Gastroesophageal sphincter (tissue), 4 donors: ENCODE measurements around the gene ZNRD2. TPM values are rescaled to one million over a fixed set of nuclear protein-coding genes. Genes with fewer than 3 reads are reported as not detected.

Source experiments
- ATAC-seq: fragments of 150-250 bp; one replicate; pipeline ENCODE4 v1.9.1; 2016; ENCODE audit warnings: mild to moderate bottlenecking, moderate library complexity
- H3K27ac ChIP-seq, 4 donors: fragments of 200-600 bp; sonication (generic) in 3 of 4; 1 replicate in 3 of 4; 2 replicates in 1 of 4; pipeline ENCODE4 v1.5.1; 2016 to 2019
- H3K27me3 ChIP-seq: fragments of 200-600 bp; sonication (generic); one replicate; pipeline ENCODE4 v1.5.1; 2019
- H3K36me3 ChIP-seq, 2 donors: fragments of 200-600 bp; sonication (generic); one replicate each; pipeline ENCODE4 v1.5.1; 2019; ENCODE audit warnings: control low read depth in 1 of 2
- H3K4me1 ChIP-seq, 3 donors: fragments of 200-600 bp; sonication (generic); 1 replicate in 2 of 3; 2 replicates in 1 of 3; pipeline ENCODE4 v1.5.1; 2016 to 2019; ENCODE audit warnings: control low read depth in 2 of 3
- H3K4me3 ChIP-seq, 2 donors: fragments of 200-600 bp; sonication (generic); one replicate each; pipeline ENCODE4 v1.5.1; 2019; ENCODE audit warnings: mild to moderate bottlenecking in 1 of 2, moderate library complexity in 1 of 2
- H3K9me3 ChIP-seq, 3 donors: fragments of 200-600 bp; sonication (generic); one replicate each; pipeline ENCODE4 v1.5.1; 2017 to 2019; ENCODE audit warnings: control low read depth in 2 of 3
- EP300 ChIP-seq: sonication (generic); formaldehyde crosslinking; IDR thresholded peaks from one replicate; pipeline ENCODE4 v1.6.1; 2017; ENCODE audit warnings: antibody characterized with exemption, mild to moderate bottlenecking
- POLR2A ChIP-seq, 2 donors: fragments of 450-650 bp; IDR thresholded peaks; one replicate each; pipeline ENCODE4 v1.6.1; 2017; ENCODE audit warnings: antibody characterized with exemption in 2 of 2, mild to moderate bottlenecking in 2 of 2, moderate library complexity in 1 of 2
- POLR2AphosphoS5 ChIP-seq: sonication (generic); formaldehyde crosslinking; IDR thresholded peaks from one replicate; pipeline ENCODE4 v1.6.1; 2017; ENCODE audit warnings: antibody characterized with exemption
- WGBS, 2 donors: methylation state at CpG; one replicate each; pipeline ENCODE4 v1.1.5; 2018; ENCODE audit warnings: low coverage in 1 of 2; 5-methylcytosine and 5-hydroxymethylcytosine counted together
- total RNA-seq, 4 donors: library from RNA; depleted of rRNA; stranded (reverse); fragments of >200 nt; gene quantifications; one replicate each; pipeline ENCODE4 v1.1.0, GENCODE V29; 2016
- TF ChIP-seq, protein P1 (sequence below), 4 experiments: fragments of 200-600 bp in 2 of 4; fragments of 450-650 bp in 2 of 4; sonication (generic) in 1 of 4; IDR thresholded peaks; one replicate each; pipeline ENCODE4 v1.5.1; 2017 to 2019; ENCODE audit warnings: antibody characterized with exemption in 4 of 4, mild to moderate bottlenecking in 2 of 4, moderate library complexity in 2 of 4

Gene ZNRD2
- total RNA-seq, 4 donors from 2014 or later = 38.4 to 73.5 (median 43.5) TPM

DNA sequence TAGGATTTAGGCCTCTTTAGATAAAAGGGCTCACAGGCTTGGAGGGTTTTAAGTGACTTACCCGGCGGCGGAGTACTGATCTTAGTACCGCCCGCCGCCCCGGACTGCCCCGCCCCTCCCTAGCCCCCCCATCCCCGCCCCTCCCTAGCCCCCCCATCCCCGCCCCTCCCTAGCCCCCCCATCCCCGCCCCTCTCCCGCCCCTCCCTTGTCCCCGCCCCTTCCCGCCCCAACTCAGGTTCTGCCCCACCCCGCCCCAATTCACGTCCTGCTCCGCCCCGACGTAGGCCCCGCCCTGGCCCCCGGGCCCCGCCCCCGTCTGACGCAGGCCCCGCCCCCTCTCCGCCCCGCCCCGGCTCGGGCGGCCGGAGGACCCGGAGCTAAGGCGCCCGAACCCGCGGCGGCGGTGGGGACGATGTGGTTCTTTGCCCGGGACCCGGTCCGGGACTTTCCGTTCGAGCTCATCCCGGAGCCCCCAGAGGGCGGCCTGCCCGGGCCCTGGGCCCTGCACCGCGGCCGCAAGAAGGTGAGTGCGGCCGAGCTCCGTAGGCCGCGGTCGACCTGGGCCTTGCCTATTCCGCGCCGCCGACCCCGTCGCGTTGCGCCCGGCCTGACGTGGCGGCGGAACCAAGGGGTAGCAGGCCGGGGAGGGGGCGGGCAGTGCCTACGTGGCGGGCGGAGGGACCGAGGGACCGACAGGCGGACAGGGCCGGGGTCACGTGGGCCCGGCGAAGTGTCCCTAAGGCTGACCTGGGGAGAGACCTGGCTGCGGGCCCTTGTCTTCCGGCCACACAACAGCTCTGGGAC, 45.3 kb upstream of the ZNRD2 start, which contains the start of gene SCYL1:
SCYL1 (plus strand) TSS at position 343 of the 805 bp plus-strand sequence; CDS start at position 414, 71 bp downstream.
- H3K27ac ChIP-seq = peak within 1 kb of the TSS; percentile 76 to 93 (median 91)
- WGBS, 2 donors = 0 to 3% methylated on average over 4 of the region's 82 CpGs
- peak within 1 kb of the TSS; percentile 85 to 99 for H3K4me3 ChIP-seq
- H3K4me1 ChIP-seq = peaks cover 3 to 52% (median 14%) of the 10 kb centered on the region in 3 donors
- H3K27me3 ChIP-seq = no peaks in the 10 kb centered on the region
- peaks cover 0 to 40% of the 10 kb centered on the region in 2 donors for H3K36me3 ChIP-seq
- TF ChIP-seq POLR2A (IDR thresholded peaks at IDR 0.05) = peak; percentile 68 to 73
- TF ChIP-seq POLR2AphosphoS5 = peak; percentile 75
- TF ChIP-seq, protein P1, sequence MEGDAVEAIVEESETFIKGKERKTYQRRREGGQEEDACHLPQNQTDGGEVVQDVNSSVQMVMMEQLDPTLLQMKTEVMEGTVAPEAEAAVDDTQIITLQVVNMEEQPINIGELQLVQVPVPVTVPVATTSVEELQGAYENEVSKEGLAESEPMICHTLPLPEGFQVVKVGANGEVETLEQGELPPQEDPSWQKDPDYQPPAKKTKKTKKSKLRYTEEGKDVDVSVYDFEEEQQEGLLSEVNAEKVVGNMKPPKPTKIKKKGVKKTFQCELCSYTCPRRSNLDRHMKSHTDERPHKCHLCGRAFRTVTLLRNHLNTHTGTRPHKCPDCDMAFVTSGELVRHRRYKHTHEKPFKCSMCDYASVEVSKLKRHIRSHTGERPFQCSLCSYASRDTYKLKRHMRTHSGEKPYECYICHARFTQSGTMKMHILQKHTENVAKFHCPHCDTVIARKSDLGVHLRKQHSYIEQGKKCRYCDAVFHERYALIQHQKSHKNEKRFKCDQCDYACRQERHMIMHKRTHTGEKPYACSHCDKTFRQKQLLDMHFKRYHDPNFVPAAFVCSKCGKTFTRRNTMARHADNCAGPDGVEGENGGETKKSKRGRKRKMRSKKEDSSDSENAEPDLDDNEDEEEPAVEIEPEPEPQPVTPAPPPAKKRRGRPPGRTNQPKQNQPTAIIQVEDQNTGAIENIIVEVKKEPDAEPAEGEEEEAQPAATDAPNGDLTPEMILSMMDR (IDR thresholded peaks at IDR 0.05) = no peak
- TF ChIP-seq EP300 = no peak
- no peaks in the 10 kb centered on the region for H3K9me3 ChIP-seq
- ATAC-seq = peak; percentile 85

DNA sequence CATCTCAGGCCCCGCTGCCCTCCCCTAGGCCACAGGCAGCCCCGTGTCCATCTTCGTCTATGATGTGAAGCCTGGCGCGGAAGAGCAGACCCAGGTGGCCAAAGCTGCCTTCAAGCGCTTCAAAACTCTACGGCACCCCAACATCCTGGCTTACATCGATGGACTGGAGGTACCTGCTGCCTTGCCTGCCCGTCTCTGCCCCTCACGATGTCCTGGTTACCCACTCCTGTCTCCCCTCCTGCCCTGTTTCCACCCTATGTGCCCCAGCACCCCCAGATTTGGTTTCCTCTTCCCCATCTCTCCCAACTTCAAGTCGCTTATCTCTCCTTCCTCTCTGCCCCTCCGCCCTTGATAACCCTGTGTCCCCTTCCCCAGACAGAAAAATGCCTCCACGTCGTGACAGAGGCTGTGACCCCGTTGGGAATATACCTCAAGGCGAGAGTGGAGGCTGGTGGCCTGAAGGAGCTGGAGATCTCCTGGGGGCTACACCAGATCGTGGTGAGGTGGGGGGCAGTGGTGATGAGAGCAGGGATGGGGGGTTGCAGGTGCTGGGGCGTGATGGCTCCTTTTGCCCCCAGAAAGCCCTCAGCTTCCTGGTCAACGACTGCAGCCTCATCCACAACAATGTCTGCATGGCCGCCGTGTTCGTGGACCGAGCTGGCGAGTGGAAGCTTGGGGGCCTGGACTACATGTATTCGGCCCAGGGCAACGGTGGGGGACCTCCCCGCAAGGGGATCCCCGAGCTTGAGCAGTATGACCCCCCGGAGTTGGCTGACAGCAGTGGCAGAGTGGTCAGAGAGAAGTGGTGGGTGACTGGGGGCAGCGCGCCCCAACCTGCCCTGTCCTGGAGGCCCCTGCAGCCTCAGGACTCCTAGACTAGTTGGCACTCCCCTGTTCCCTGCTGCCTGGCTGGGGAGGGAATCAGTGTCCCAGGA, 44.5 kb upstream of the ZNRD2 start:
- WGBS, 2 donors = 4 to 20% methylated on average over 9 to 11 of the region's 31 CpGs
- peaks cover 0 to 49% of the 10 kb centered on the region in 2 donors for H3K36me3 ChIP-seq
- peaks cover 3 to 52% (median 14%) of the 10 kb centered on the region in 3 donors for H3K4me1 ChIP-seq
- TF ChIP-seq, protein P1 (IDR thresholded peaks at IDR 0.05) = no peak
- TF ChIP-seq EP300 (no peak), POLR2AphosphoS5 (no peak), POLR2A (IDR thresholded peaks at IDR 0.05) (no peak)
- no peaks in the 10 kb centered on the region for H3K9me3 ChIP-seq
- H3K27me3 ChIP-seq = no peaks in the 10 kb centered on the region
- peak overlapping the region; percentile 85 to 99 for H3K4me3 ChIP-seq
- ATAC-seq = no peak
- H3K27ac ChIP-seq = peak overlapping the region; percentile 76 to 93 (median 91)

DNA sequence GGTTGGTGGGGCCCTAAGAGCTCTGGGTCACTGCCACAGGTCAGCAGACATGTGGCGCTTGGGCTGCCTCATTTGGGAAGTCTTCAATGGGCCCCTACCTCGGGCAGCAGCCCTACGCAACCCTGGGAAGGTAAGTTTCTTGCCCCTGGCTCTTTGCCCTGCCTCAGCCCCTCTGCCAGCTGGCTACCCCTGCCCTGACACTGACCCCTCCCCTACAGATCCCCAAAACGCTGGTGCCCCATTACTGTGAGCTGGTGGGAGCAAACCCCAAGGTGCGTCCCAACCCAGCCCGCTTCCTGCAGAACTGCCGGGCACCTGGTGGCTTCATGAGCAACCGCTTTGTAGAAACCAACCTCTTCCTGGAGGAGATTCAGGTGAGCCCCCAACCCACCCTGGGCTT, 43.5 kb upstream of the ZNRD2 start:
- no peak overlapping the region for H3K4me3 ChIP-seq
- peak overlapping the region in 1 of 4 donors; percentile 91 for H3K27ac ChIP-seq
- no peaks in the 10 kb centered on the region for H3K27me3 ChIP-seq
- 92 to 95% methylated on average over 3 to 4 of the region's 8 CpGs for WGBS, 2 donors
- TF ChIP-seq POLR2AphosphoS5 (no peak), EP300 (no peak), POLR2A (IDR thresholded peaks at IDR 0.05) (no peak)
- TF ChIP-seq, protein P1 (IDR thresholded peaks at IDR 0.05) = no peak
- H3K4me1 ChIP-seq = peaks cover 3 to 58% (median 14%) of the 10 kb centered on the region in 3 donors
- ATAC-seq = no peak
- peaks cover 0 to 58% of the 10 kb centered on the region in 2 donors for H3K36me3 ChIP-seq
- H3K9me3 ChIP-seq = no peaks in the 10 kb centered on the region

DNA sequence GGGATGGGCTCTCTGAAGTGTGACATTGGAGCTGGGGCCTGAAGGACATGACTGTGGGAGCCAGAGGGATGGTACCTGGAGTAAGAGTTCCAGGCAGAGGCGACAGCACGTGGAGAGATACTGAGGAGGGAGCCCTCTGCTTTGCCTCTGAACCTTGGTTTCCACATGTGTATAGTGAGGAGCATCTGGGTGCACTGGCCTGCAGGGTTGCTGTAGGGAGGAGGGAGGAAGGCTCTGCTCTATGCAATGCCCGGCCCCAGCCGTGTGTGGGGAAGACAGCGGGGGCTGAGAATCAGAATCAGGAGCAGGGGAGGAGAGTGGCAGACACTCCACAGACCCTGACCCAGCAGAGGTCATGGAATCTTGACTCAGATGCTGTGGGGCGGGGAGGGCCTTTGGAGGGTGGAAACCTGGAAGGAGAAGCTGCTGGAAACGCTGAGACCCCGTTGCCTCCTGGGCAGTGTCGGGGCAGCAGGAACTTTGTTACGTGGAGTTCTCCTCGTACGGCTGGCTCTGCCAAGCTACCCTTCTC, 41.4 kb upstream of the ZNRD2 start:
- Histone ChIP-seq H3K4me3 (no peak overlapping the region), H3K27me3 (no peaks in the 10 kb centered on the region), H3K36me3 (peaks cover 0 to 80% of the 10 kb centered on the region in 2 donors), H3K4me1 (peaks cover 3 to 58% (median 14%) of the 10 kb centered on the region in 3 donors), H3K9me3 (no peaks in the 10 kb centered on the region), H3K27ac (peak overlapping the region in 2 of 4 donors; percentile 12 to 14)
- no peak for TF ChIP-seq POLR2A (IDR thresholded peaks at IDR 0.05)
- ATAC-seq = no peak
- WGBS, 2 donors = 79 to 93% methylated on average over 2 to 11 of the region's 12 CpGs
